ENCODE measurements around the gene CDC42EP1. TPM values are rescaled to one million over a fixed set of nuclear protein-coding genes. Genes with fewer than 3 reads are reported as not detected.

The CDC42EP1 gene
- total RNA-seq, 2 donors from 2014 or later = 28.6 to 97.0 TPM

DNA sequence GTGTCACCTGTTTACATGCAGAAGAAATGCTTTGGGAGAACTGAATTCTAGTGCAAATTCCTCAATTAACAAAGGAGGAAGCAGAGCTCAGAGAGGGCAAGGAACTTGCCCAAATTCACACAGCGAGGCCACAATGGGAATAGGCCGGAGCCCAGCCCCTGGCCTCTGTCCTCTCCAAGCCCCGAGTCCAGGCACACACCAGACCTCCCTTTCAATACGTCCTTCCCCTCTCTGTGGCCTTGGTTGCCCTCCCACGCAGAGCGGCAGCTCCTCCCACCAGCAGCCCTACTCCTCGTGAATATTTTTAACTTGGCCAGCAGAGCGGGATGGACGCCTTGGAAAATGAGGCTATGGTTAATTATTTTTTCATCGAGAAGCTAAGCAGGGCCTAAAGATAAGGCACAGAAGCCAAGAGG, 39.5 kb upstream of the CDC42EP1 start:
- intact Hi-C loops (cut with DNase I) = no loop called here
- Histone ChIP-seq H3K27ac (no peak overlapping the region), H3K27me3 (replicated peaks; ENCODE audit: insufficient read depth) (no peaks in the 10 kb centered on the region), H3K4me1 (replicated peaks) (no peaks in the 10 kb centered on the region), H3K4me3 (no peak overlapping the region), H3K9me3 (no peaks in the 10 kb centered on the region), H3K36me3 (no peaks in the 10 kb centered on the region)
- TF ChIP-seq POLR2A (IDR thresholded peaks at IDR 0.05) = no peak
- TF ChIP-seq, protein P1, sequence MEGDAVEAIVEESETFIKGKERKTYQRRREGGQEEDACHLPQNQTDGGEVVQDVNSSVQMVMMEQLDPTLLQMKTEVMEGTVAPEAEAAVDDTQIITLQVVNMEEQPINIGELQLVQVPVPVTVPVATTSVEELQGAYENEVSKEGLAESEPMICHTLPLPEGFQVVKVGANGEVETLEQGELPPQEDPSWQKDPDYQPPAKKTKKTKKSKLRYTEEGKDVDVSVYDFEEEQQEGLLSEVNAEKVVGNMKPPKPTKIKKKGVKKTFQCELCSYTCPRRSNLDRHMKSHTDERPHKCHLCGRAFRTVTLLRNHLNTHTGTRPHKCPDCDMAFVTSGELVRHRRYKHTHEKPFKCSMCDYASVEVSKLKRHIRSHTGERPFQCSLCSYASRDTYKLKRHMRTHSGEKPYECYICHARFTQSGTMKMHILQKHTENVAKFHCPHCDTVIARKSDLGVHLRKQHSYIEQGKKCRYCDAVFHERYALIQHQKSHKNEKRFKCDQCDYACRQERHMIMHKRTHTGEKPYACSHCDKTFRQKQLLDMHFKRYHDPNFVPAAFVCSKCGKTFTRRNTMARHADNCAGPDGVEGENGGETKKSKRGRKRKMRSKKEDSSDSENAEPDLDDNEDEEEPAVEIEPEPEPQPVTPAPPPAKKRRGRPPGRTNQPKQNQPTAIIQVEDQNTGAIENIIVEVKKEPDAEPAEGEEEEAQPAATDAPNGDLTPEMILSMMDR (IDR thresholded peaks at IDR 0.05) = no peak
- no peak for TF ChIP-seq POLR2AphosphoS5 (IDR thresholded peaks at IDR 0.05)
- no peak for DNase-seq (ENCODE audit: low spot score)
- whole genome bisulfite sequencing = 67% methylated on average over 10 of the region's 10 CpGs

DNA sequence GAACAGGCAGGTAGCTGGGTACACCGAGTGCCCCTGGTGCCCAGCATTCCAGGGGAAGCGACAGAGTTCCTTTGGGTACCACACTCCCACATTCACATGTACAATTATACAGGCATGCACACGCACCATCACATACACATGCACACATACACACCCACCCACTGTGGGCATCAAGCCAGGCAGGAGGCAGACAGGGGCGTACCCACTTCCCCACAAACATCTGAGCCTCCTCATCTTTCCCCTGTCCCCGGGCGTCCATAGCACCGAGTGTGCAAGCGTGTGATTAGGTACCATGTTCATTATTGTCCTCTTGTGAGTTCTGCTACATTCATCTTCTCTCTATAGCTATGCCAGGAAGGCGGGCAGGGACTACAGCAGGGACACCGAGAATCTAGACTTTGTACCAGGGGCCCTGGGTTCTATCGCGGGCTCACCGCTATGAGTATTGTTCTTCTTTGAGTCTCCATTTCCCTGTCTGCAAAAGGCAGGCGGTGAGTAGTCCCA, 39.0 kb upstream of the CDC42EP1 start:
- intact Hi-C loops (cut with DNase I) = no loop called here
- Histone ChIP-seq H3K27ac (no peak overlapping the region), H3K27me3 (replicated peaks; ENCODE audit: insufficient read depth) (no peaks in the 10 kb centered on the region), H3K4me1 (replicated peaks) (no peaks in the 10 kb centered on the region), H3K9me3 (no peaks in the 10 kb centered on the region), H3K4me3 (no peak overlapping the region), H3K36me3 (no peaks in the 10 kb centered on the region)
- DNase-seq (ENCODE audit: low spot score) = no peak
- TF ChIP-seq, protein P1 (IDR thresholded peaks at IDR 0.05) = no peak
- no peak for TF ChIP-seq POLR2A (IDR thresholded peaks at IDR 0.05)
- TF ChIP-seq POLR2AphosphoS5 (IDR thresholded peaks at IDR 0.05) = no peak
- 70% methylated on average over 14 of the region's 14 CpGs for WGBS

DNA sequence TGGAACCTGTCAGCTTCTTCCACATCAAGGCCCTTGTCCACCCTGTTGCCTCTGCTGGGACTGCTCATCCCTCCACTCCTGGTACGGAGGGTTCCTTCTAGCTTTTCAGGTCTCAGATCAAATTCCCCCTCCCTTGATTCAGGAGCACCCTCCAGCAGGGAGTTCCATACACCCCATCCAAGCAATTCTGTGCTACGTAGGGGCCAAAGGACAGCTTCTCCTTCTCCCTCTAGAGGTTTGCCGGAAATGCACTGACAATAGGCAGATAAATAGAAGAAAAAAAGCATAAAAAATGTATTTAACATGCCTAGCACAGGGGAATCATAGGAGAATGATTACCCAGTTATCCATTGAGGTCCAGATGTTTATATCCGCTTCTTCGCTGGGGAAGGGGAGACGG, 37.8 kb upstream of the CDC42EP1 start:
- H3K27me3 ChIP-seq (replicated peaks; ENCODE audit: insufficient read depth) = no peaks in the 10 kb centered on the region
- intact Hi-C loops (cut with DNase I) = no loop called here
- no peaks in the 10 kb centered on the region for H3K36me3 ChIP-seq
- H3K9me3 ChIP-seq = no peaks in the 10 kb centered on the region
- H3K27ac ChIP-seq = no peak overlapping the region
- H3K4me3 ChIP-seq = no peak overlapping the region
- WGBS = 89% methylated on average over 6 of the region's 6 CpGs
- H3K4me1 ChIP-seq (replicated peaks) = no peaks in the 10 kb centered on the region
- no peak for TF ChIP-seq POLR2AphosphoS5 (IDR thresholded peaks at IDR 0.05)
- TF ChIP-seq, protein P1 (IDR thresholded peaks at IDR 0.05) = no peak
- no peak for TF ChIP-seq POLR2A (IDR thresholded peaks at IDR 0.05)
- no peak for DNase-seq (ENCODE audit: low spot score)

DNA sequence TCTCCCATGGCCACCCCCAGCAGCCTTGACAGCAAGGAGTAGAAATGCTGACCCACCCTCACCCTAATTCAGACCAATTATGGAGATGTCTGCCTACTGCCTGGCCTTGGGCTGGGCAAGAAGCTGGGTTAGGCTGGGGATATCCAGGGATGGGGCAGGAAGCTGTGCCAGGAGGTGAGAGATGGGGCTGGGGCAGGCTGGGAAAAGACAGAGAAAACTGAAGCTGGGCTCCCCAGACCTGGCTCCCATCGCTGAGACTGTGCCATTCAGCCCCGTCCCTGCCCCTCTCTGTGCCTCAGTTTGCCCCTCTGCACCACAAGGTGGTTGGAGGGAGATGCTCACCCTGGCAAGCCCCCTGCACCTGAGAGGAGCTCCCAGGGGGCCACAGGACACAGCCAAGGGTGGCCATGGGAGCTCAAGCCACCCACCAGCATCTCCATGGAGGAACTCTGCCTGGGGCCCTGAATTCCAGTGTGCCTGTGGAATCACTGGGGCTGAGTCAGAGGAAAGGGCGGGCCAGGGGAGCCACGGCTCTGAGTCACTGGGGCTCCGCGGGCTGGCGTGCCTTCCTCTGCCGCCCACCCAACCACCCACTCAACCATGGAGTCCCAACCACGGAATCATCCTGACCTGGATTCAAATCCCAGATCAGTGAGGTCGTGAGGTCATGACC, 35.1 kb upstream of the CDC42EP1 start:
- H3K4me1 ChIP-seq (replicated peaks) = no peaks in the 10 kb centered on the region
- no peaks in the 10 kb centered on the region for H3K9me3 ChIP-seq
- intact Hi-C loops (cut with DNase I) = no loop called here
- H3K27ac ChIP-seq = no peak overlapping the region
- no peaks in the 10 kb centered on the region for H3K27me3 ChIP-seq (replicated peaks; ENCODE audit: insufficient read depth)
- no peak for DNase-seq (ENCODE audit: low spot score)
- H3K36me3 ChIP-seq = no peaks in the 10 kb centered on the region
- TF ChIP-seq POLR2A (IDR thresholded peaks at IDR 0.05) = no peak
- H3K4me3 ChIP-seq = no peak overlapping the region
- 57% methylated on average over 10 of the region's 10 CpGs for WGBS

DNA sequence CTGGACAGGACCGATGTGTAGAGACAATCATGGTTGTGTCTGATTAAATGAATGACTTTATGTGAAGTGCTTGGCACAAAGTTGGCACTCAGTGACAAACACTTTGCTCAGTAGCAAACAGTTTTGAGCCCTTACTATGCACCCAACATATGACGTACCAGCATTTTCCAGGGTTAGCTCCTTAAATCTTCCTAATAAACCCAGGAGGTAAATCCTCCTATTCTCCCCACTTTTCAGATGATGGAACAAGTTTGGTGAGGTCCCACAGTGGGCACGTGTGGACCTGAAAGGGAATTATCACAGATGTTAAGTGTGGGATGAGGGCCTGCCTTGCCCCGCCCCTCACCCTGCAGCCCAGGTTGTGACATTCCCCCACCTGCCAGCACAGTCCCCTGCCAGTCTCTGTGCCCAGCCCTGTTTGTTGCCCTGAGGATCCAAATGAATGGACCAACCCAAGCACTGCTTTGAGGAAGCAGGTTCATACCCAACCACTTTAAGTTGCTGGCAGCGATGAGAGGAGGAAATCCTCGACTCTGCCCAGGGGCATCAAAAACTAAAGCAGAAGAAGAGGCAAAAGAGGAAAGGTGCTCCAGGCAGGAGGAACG, 34.4 kb upstream of the CDC42EP1 start:
- Histone ChIP-seq H3K4me3 (no peak overlapping the region), H3K4me1 (replicated peaks) (no peaks in the 10 kb centered on the region), H3K27ac (no peak overlapping the region), H3K9me3 (no peaks in the 10 kb centered on the region), H3K36me3 (no peaks in the 10 kb centered on the region), H3K27me3 (replicated peaks; ENCODE audit: insufficient read depth) (no peaks in the 10 kb centered on the region)
- intact Hi-C loops (cut with DNase I) = no loop called here
- no peak for DNase-seq (ENCODE audit: low spot score)
- WGBS = 70% methylated on average over 7 of the region's 7 CpGs
- TF ChIP-seq POLR2AphosphoS5 (IDR thresholded peaks at IDR 0.05) = no peak
- TF ChIP-seq, protein P1 (IDR thresholded peaks at IDR 0.05) = no peak
- no peak for TF ChIP-seq POLR2A (IDR thresholded peaks at IDR 0.05)
